Measurements from ENCODE around the gene UBL4B.

The UBL4B gene

GRCh38 chr1:110107867-110108469 is 4.3 kb upstream of the UBL4B start (continued):
- TF ChIP-seq ZNF280D (tag by site-specific recombination; IDR thresholded peaks at IDR 0.05) (no peak), ZNF426 (tag by site-specific recombination; IDR thresholded peaks at IDR 0.05) (no peak), ZNF654 (tag by site-specific recombination; IDR thresholded peaks at IDR 0.05; ENCODE audit: low read depth) (no peak), ZNF221 (tag by site-specific recombination; IDR thresholded peaks at IDR 0.05; ENCODE audit: borderline replicate concordance) (no peak), ZNF473 (tag by site-specific recombination; IDR thresholded peaks at IDR 0.05) (no peak), ZFP41 (tag by site-specific recombination; IDR thresholded peaks at IDR 0.05; ENCODE audit: borderline replicate concordance) (no peak), TRIM28 (IDR thresholded peaks at IDR 0.05; ENCODE audit: borderline replicate concordance, low read length) (no peak)

GRCh38 chr1:110111081-110111480 is 1.2 kb upstream of the UBL4B start:
- ChIA-PET CTCF (no interaction called here), POLR2A (no interaction called here)
- Histone ChIP-seq H3K4me3 (ENCODE audit: low read depth, low read length) (no peak overlapping the region), H3K36me3 (ENCODE audit: control insufficient read depth in 2 of 2, insufficient read depth in 1 of 2, low read length in 2 of 2) (no peaks in the 10 kb centered on the region), H3K9me3 (ENCODE audit: control insufficient read depth, insufficient read depth, low read depth, low read length) (no peaks in the 10 kb centered on the region), H3K4me1 (ENCODE audit: control insufficient read depth, insufficient read depth, low read length) (no peaks in the 10 kb centered on the region), H3K27ac (ENCODE audit: extremely low read depth, low read depth, low read length) (no peak overlapping the region)
- TF ChIP-seq ZBTB6 (tag by site-specific recombination; IDR thresholded peaks at IDR 0.05): no peak
- no peak for TF ChIP-seq ZNF501 (tag by site-specific recombination; IDR thresholded peaks at IDR 0.05)
- TF ChIP-seq ZNF23 (tag by site-specific recombination; IDR thresholded peaks at IDR 0.05; ENCODE audit: borderline replicate concordance): no peak
- TF ChIP-seq ZNF394 (tag by site-specific recombination; IDR thresholded peaks at IDR 0.05; ENCODE audit: borderline replicate concordance): no peak
- TF ChIP-seq ZNF18 (tag by site-specific recombination; IDR thresholded peaks at IDR 0.05): no peak
- no peak for TF ChIP-seq ZNF211 (tag by site-specific recombination; IDR thresholded peaks at IDR 0.05; ENCODE audit: low read depth)
- no peak for TF ChIP-seq ZNF292 (tag by site-specific recombination; IDR thresholded peaks at IDR 0.05; ENCODE audit: borderline replicate concordance, low read depth)
- no peak for TF ChIP-seq ZNF112 (tag by site-specific recombination; IDR thresholded peaks at IDR 0.05)
- no peak for TF ChIP-seq ZSCAN16 (tag by site-specific recombination; IDR thresholded peaks at IDR 0.05)
- TF ChIP-seq ZBTB1 (tag by site-specific recombination; IDR thresholded peaks at IDR 0.05): no peak
- no peak for TF ChIP-seq ZBTB21 (tag by site-specific recombination; IDR thresholded peaks at IDR 0.05)
- no peak for TF ChIP-seq ZNF121 (tag by site-specific recombination; IDR thresholded peaks at IDR 0.05)
- no peak for TF ChIP-seq ZNF184 (tag by site-specific recombination; IDR thresholded peaks at IDR 0.05)
- no peak for TF ChIP-seq YY2 (tag by site-specific recombination; IDR thresholded peaks at IDR 0.05)
- TF ChIP-seq ZBTB20 (tag by site-specific recombination; IDR thresholded peaks at IDR 0.05): no peak
- TF ChIP-seq GLIS1 (tag by site-specific recombination; IDR thresholded peaks at IDR 0.05): no peak
- TF ChIP-seq ZNF175 (tag by site-specific recombination; IDR thresholded peaks at IDR 0.05): no peak
- no peak for TF ChIP-seq ZNF600 (tag by site-specific recombination; IDR thresholded peaks at IDR 0.05)
- TF ChIP-seq BCL11A (tag by site-specific recombination; IDR thresholded peaks at IDR 0.05; ENCODE audit: low read depth): no peak

Measured in HEK293 (cell line).